GM18526 (cell line): ENCODE measurements around the gene SPRED2.

Experiments
- POLR2A ChIP-seq: IDR thresholded peaks from 3 replicates; pipeline ENCODE4 v1.6.1; 2011; ENCODE audit not compliant: insufficient read length; ENCODE audit errors: extremely low read depth

The SPRED2 gene

DNA sequence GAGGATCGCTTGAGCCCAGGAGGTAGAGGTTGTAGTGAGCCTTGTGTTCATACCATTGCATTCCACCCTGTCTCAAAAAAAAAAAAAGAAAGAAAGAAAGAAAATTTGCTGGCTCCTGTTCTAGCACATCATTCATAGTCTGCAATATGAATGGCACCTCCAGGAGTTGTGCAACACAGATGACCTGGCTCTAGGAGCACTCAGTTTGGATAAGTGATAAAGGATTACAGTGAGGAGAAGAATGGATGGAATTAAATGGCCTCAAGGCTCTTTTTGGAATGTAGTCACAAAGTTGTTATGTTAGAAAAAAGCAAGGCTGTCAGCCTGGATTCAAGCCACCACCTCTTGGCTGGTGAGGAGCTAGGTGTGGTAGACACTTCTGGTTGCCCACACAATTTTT lies 21.5 kb upstream of the SPRED2 start:
- no peak for TF ChIP-seq POLR2A

DNA sequence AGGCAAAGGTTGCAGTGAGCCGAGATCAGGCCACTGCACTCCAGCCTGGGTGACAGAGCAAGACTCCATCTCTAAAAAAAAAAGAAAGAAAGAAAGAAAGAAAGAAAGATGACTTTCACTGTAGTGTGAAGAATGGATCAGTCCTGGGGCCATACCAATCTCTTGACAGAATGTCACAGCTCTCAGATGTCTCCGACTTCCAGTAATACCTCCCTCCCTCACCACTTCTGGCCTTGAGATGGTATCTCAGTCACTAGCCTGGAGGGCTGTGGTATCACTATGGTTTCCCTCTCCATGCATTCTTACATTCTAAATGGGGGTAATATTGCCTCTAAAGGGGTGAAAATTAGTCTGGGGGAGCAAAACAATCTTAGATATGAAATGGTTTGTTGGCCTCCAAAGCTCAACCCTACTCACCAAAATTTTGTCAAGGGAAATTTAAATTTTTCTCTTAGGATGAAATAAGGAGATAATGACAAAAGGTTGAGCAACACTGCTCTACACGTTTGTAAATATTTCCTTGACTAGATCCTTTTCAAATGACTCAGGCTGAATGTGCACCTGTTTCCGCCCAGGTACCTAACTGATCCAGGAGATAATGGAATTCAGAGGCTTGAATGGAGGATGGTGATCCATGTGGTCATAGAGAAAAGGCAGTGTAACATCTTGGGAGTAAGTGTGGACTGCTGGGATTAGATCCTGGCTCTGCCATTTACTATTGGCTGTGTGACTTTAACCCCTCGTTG lies 19.9 kb upstream of the SPRED2 start:
- TF ChIP-seq POLR2A: no peak

DNA sequence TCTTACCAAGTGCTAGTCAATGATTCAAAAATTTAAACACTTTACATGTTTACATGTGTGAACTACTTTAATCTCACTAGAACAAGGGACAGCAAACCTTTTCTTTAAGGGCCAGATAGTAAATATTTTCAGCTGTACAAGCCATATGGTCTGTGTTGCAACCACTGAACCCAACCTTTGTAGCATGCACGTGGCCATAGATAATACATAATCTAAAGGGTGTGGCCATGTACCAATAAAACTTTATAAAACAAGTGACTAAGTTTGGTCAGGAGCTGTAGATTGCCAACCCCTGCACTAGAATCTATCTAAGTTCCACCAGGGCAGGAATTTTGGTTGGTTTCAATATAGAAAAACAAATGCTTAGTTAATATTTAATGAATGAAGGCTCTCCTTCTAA lies 18.4 kb upstream of the SPRED2 start:
- no peak for TF ChIP-seq POLR2A

DNA sequence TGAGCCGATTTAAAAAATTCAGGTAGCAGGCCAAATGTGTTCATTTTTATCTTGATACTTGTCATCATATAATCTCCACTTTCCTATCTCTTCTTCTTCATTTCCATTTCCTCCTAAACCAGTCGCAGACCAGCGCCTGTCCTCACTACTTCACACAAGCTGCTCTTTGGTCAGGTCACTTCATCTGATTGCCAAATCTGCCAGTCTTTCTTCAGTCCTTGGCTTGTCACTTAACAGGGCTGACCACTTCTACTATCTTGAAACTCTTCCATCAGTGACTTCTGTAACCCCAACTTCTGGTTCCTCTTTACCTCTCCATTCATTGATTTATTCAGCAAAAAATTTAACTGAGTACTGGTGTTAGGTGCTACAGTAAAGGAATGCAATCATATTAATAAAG lies 18.0 kb upstream of the SPRED2 start:
- no peak for TF ChIP-seq POLR2A

DNA sequence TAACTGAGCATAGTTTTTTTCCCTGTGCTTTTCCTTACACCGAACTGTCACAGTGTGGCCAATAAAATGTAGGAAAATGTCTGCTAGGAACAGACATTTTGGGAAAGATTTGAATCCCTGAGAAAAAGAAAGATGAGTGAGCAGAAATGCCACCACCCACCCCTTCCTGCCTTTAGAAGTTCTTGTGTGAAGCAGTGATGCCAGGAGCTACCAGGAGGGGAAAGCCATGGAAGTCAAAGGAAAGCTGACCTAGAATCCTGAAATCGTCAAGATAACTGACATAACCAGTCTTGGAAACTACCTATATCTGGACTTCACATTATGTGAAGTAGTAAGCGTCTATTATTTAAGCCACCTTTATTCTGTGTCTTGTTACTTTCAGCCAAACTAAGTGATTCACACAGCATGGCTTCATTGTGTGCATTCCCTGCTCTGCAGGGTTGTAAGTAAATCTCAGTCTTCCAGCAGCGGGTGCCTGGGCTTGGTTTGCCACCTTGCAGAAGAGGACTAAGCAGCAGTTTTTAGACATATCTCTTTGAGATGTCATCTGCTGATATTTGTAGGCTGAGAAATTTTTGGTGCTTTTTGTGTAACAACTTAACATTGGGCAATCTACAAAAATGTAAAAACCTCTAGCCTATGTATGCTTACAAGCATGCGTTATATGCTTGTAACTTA lies 11.2 kb upstream of the SPRED2 start:
- no peak for TF ChIP-seq POLR2A

DNA sequence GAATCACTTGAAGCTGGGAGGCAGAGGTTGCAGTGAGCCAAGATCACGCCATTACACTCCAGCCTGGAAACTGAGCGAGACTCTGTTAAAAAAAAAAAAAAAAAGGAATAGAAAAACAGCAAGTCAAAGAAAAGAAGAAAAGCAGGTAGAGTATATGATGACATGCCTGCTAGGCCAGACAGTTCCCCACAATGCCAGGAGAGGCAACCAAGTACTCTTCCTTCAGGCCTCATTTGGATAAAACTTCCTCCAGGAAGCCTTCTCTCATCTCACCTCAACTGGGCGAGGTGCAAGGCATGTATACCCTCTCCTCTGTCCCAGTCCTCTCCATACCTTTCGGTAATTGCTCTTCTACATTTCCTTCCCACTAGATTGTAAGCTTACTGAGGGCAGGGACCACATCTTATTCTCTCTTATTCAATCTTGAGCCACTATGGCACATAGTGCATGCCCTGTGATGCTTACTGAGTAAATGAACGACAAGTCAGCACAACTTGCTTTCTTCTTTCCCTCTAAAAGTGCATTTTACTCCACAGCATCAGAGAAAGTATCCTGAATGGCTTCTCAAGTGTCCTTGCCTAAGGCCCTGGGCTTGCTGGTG lies 10.1 kb upstream of the SPRED2 start:
- no peak for TF ChIP-seq POLR2A

DNA sequence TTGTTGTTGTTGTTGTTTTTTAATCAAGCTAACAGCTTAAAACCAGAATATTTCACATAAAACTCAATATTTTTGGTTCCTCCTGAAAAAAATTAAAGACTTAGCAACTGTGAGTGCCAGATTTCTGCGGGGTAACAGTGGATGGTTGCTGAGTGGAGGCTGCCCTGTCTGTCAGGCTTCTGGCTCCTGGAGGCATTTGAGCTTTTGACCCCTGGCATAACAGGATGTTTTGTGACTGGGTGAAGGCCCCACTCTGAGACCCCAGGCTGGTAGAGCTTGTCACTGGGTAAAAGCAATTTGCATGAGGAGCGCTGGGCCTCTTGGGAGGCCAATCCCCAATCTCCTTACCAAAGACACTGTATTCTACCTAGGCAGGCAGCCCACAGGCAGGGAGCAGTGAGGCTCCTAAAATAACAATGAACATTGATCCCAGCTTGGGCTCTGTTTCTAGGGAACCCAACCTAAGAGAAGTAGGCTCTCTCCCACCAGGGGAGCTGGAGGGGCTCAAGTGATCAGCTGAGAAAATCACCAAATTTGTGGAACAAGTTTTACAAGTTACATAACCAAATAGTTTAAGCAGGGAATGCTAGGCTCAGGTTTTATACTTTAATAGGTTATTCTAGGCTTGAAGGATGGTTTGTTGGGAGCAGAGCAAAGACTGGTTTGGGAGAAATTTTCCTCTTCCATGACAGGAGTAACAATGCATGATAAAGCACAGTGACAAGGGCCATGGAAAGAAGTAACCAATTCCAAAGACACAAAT lies 5.9 kb upstream of the SPRED2 start:
- no peak for TF ChIP-seq POLR2A

DNA sequence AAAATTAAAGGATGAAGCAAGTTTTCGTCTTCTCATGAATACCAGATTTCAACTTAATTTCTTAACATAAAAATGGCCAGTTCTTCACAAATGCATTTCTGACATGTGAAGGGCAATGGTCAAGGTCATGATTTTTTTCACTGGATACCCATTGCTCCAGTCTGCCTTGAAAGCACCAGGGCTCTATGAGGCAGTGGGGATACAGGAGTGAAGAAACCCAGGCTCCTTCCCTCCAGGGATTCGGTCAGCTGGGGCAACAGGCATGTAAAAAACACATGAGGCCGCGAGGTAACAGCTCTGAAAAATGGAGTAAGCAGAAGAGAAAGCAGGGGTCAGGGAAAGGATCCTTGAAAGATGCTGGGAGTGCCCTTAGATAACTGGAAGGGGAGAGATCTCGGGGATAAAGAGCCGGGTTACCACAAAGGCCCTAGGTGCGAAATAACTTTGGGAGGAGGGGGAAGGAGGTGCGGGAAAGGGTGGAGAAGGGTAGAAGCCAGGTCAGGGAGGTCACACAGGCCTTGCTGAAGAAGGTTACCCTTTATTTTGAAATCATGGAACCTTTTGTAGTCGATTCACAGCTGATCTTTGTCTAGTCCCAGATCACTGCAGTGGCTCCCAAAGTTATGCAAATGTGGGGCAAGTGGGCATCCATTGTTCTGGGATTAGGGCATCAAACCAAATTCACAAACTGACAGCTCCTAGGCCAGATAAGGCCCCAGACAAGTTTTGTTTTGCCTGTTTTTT lies 5.2 kb upstream of the SPRED2 start:
- TF ChIP-seq POLR2A: no peak

DNA sequence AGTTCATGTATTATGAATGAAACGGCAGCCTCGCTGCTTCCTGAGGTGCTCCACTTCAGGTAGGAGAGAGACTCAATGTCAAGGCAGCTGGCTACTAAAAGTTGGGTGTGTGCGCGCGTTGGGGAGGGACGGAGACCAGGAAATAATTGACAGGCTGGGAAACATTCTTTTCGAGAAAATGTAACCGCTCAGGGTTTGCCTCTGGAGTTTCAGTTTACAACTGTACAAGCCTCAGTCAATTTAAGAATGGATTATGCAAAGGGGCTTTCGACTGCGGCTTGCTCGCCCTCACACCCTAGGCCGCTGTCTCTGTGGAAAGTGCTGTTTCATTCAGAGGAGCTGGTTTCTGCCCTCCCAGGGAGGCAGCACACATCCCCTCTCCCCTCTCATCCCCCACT lies 4.4 kb upstream of the SPRED2 start:
- TF ChIP-seq POLR2A: no peak

DNA sequence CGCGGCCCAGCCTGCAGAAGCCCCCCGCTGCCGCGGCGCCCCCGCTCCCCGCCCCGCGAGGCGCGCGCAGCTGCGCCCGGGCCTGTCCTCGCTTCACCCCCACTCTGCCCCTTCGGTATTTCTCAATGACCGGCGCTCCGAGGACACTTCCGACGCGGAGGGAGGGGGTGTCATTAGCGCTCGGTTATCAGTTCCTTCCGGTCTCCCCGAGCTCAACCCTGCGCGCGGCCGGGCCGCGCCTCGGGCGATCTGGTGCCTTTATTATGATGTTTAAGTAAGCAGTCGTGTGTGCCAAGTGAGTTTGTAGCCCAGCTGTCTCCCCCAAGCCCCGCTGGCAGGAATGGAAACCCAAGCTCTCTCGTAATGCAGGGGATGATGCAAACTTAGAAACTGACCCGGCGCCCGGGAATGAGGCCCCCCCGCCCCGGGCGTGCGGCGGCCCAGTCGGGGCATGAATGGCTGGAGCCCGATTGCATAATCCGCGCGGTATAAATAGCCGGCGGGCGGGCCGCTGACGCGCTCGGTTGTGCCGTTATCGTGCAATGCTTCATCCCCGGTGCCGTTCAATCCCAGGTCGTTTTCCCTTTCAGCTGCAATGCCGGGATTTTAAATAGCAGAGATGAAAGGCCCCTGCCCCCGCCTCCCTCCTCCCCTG lies 3.9 kb upstream of the SPRED2 start:
- TF ChIP-seq POLR2A: peak; percentile 8

DNA sequence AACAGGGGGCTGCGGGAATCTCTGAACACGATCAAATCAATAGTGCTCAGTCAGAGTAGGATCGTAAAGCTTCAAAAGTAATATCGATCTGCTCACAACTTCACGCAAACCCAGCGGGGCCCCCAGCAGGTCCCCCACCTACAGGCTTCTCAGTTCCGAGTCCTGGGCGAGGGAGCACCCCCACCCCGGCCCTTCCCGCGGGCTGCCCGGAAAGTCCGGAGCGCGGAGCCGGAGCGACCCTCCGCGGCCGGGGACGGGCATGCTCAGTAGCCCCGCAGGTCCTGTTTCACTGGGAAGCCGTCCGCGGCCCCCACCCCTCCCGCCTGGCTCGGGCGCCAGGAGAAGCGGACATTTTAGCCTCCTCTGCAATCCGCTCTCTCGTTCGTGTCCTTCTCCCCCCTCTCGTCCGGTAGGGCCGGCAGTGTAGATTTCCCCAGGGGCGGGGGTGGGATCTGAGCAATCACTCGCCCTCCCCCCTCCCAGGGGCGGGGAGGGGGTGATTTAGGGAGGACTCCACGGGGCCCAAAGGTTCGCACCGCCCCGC lies 3.3 kb upstream of the SPRED2 start:
- peak; percentile 10 for TF ChIP-seq POLR2A

DNA sequence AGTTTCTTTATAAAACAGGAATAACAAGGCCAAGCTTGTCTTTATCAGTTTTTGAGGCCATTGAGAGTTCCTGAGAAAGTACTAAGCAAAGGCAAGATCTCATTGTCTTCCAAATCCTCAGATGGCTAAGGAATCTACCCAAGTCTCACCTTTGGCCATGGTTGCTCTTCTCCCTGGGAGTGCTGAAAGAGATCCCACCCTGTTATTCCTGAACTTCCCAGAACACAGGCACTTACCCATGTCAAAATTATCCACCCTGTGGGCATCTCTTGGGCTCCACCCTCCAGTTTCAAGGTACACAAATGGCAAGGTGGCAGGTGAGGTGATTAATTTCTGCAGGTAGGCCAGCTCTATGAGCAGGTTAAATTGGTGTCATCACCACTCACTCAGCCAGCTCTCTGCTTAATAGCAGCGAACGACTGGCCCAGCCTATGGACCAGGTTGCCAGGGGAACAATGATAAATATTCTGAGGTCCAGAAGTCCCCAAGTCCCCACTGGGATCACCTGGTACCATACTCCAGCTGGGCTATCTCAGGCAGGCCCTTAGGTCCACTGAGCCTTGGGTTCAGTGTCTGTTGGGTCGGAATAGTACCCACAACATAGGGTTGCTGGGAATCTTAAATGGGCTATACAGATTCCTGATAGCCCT lies 2.3 kb upstream of the SPRED2 start:
- TF ChIP-seq POLR2A: no peak

DNA sequence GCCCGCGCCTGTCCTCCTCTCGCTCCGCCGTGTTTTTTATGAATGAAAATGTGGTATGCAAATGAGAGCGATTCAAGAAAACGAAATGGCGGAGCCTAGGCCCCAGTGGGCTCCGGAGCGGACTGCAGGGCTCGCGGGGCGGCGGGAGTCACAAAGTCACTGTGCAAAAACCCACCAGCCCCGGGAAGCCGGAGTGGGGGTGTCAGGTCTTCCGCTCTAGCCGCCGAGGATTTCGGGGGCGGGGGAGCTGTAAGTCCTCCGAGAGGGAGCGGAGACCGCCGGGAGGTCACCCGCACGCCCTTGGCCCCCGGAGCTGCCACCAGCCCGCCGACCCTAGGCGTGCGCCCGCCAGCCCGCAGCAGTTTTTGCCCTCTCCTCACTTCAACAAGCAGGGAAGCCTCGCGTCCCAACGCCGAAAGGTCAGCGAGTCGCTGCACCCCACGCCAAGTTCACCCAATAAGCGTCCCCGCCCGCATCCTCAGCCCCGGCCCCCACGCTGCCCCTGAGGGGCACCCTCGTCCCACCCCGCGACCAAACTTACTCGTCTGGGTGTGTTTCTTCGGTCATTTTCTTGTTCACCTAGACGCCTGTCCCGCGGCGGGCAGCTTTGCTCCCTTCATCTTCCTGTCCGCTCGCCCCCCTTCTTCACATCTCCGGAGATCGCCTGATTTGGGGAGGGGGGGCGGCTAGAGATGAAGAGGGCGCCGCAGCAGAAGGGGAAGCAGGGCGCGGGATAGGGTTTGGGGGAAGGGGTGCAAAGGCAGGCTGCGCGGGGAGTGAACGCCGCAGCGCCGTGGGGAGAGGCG lies 775 bp downstream of the SPRED2 start:
- TF ChIP-seq POLR2A: no peak
